Measurements from ENCODE around the gene TEX52. TPM values are rescaled to one million over a fixed set of nuclear protein-coding genes. Genes with fewer than 3 reads are reported as not detected.
A peak's percentile ranks its signal among the peaks of the same experiment; 100 is the strongest.

The TEX52 gene
- polyA plus RNA-seq, 3 donors: not detected

DNA sequence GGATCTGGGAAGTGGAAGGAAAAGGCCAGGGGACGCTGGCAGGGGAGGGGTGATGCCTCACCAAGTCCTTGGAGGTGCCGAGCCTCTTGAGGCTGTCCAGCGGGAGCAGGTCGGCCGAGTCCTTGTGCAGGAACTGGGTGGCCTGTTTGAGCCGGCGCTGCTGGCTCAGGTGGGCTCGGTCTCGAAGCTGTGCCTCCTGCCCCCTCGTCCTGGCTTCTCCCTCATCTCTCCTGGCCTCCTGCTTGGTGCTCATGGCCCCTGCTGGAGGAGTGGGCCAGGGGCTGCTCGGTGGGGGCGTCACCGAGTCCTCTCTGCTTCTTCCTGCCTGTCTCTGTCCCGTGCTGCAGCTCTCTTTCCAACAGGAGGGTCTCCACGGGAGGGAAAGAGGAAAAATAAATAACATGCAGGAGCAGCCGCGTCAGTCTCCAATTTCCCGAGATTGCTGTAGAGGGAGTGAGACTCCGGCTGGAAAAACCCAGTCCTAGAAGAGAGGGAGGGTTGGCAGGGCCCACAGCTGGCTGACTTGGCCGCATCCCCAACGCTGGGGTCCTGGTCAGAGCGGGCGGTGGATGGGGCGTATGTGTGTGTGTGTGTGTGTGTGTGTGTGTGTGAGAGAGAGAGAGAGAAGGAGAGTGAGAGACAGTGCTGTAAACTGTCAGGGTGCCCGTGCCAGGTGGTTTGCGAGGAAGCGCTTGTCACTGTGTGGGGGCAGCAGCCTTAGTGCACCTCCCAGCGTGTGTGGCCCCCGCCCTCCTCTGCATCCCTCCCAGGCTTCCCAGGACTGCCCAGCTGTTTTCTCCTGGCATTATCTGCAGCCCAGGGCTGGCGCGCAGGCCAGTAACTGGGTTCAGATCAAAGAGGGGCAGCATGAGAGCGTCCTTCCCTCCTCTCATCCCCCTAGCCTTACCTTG lies 22.0 kb downstream of the TEX52 start, which contains the start of gene NRIP2:
TSS of gene NRIP2 (minus strand) at position 455 of the 911 bp plus-strand sequence. CDS start at position 403, 52 bp downstream.
- Histone ChIP-seq H2AFZ (ENCODE audit: insufficient read depth, low read depth, low read length, poor library complexity, severe bottlenecking) (no peak within 1 kb of the TSS), H4K20me1 (ENCODE audit: insufficient read depth, low read length) (no peaks in the 10 kb centered on the region), H3K79me2 (ENCODE audit: insufficient read depth, low read length) (no peaks in the 10 kb centered on the region), H3K36me3 (replicated peaks in 1 of 2; ENCODE audit: control insufficient read depth in 1 of 2, insufficient read depth in 2 of 2, low read length in 2 of 2) (peaks cover 2 to 39% of the 10 kb centered on the region in 2 donors), H3K4me3 (replicated peaks in 1 of 3; ENCODE audit: low read depth in 2 of 3, low read length in 3 of 3) (no peak within 1 kb of the TSS), H3K9me3 (replicated peaks in 1 of 2; ENCODE audit: control insufficient read depth in 1 of 2, insufficient read depth in 1 of 2, low read length in 2 of 2) (no peaks in the 10 kb centered on the region), H3K27me3 (ENCODE audit: control insufficient read depth in 2 of 2, insufficient read depth in 2 of 2, low read length in 2 of 2) (peaks cover 0 to 4% of the 10 kb centered on the region in 2 donors), H3K4me1 (ENCODE audit: control insufficient read depth in 1 of 2, insufficient read depth in 2 of 2, low read length in 2 of 2) (no peaks in the 10 kb centered on the region), H3K4me2 (replicated peaks; ENCODE audit: extremely low read depth, low read length, poor library complexity, severe bottlenecking) (no peak within 1 kb of the TSS), H3K9ac (ENCODE audit: insufficient read depth, low read length, poor library complexity, severe bottlenecking) (no peak within 1 kb of the TSS), H3K27ac (ENCODE audit: low read depth in 1 of 2, low read length in 2 of 2) (no peak within 1 kb of the TSS)
- intact Hi-C loops (cut with micrococcal nuclease): no loop called here
- H3K4me1 Mint-ChIP-seq: peaks cover 17% of the 10 kb centered on the region
- peak within 1 kb of the TSS in 2 of 7 donors; percentile 5 for H3K27ac Mint-ChIP-seq
- peaks cover 0 to 2% (median 0%) of the 10 kb centered on the region in 7 donors for H3K9me3 Mint-ChIP-seq
- no peak for DNase-seq
- H3K27me3 Mint-ChIP-seq (ENCODE audit: low read depth in 3 of 3): peaks cover 1 to 9% (median 4%) of the 10 kb centered on the region in 3 donors
- WGBS (ENCODE audit: insufficient coverage): 53% methylated on average over 25 of the region's 32 CpGs
- peak within 1 kb of the TSS in 1 of 2 donors; percentile 63 for H3K4me3 Mint-ChIP-seq
- TF ChIP-seq, protein P1, sequence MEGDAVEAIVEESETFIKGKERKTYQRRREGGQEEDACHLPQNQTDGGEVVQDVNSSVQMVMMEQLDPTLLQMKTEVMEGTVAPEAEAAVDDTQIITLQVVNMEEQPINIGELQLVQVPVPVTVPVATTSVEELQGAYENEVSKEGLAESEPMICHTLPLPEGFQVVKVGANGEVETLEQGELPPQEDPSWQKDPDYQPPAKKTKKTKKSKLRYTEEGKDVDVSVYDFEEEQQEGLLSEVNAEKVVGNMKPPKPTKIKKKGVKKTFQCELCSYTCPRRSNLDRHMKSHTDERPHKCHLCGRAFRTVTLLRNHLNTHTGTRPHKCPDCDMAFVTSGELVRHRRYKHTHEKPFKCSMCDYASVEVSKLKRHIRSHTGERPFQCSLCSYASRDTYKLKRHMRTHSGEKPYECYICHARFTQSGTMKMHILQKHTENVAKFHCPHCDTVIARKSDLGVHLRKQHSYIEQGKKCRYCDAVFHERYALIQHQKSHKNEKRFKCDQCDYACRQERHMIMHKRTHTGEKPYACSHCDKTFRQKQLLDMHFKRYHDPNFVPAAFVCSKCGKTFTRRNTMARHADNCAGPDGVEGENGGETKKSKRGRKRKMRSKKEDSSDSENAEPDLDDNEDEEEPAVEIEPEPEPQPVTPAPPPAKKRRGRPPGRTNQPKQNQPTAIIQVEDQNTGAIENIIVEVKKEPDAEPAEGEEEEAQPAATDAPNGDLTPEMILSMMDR (IDR thresholded peaks at IDR 0.05): no peak
- H3K36me3 Mint-ChIP-seq: peaks cover 36 to 47% of the 10 kb centered on the region in 2 donors

- intact Hi-C loops (cut with micrococcal nuclease): no loop called here
- Histone ChIP-seq H3K9me3 (replicated peaks in 1 of 2; ENCODE audit: control insufficient read depth in 1 of 2, insufficient read depth in 1 of 2, low read length in 2 of 2) (no peaks in the 10 kb centered on the region), H3K27ac (ENCODE audit: low read depth in 1 of 2, low read length in 2 of 2) (no peak overlapping the region), H3K4me2 (replicated peaks; ENCODE audit: extremely low read depth, low read length, poor library complexity, severe bottlenecking) (no peak overlapping the region), H3K9ac (ENCODE audit: insufficient read depth, low read length, poor library complexity, severe bottlenecking) (no peak overlapping the region), H3K36me3 (replicated peaks in 1 of 2; ENCODE audit: control insufficient read depth in 1 of 2, insufficient read depth in 2 of 2, low read length in 2 of 2) (peaks cover 6 to 50% of the 10 kb centered on the region in 2 donors), H3K27me3 (ENCODE audit: control insufficient read depth in 2 of 2, insufficient read depth in 2 of 2, low read length in 2 of 2) (peaks cover 0 to 4% of the 10 kb centered on the region in 2 donors), H4K20me1 (ENCODE audit: insufficient read depth, low read length) (no peaks in the 10 kb centered on the region), H3K4me3 (replicated peaks in 1 of 3; ENCODE audit: low read depth in 2 of 3, low read length in 3 of 3) (no peak overlapping the region), H2AFZ (ENCODE audit: insufficient read depth, low read depth, low read length, poor library complexity, severe bottlenecking) (no peak overlapping the region), H3K79me2 (ENCODE audit: insufficient read depth, low read length) (no peaks in the 10 kb centered on the region), H3K4me1 (ENCODE audit: control insufficient read depth in 1 of 2, insufficient read depth in 2 of 2, low read length in 2 of 2) (no peaks in the 10 kb centered on the region)
- Mint-ChIP-seq H3K27me3 (ENCODE audit: low read depth in 3 of 3) (peaks cover 1 to 9% (median 4%) of the 10 kb centered on the region in 3 donors), H3K4me1 (peaks cover 11% of the 10 kb centered on the region), H3K27ac (peak overlapping the region in 1 of 7 donors; percentile 5), H3K36me3 (peaks cover 35 to 45% of the 10 kb centered on the region in 2 donors), H3K4me3 (no peak overlapping the region), H3K9me3 (peaks cover 0 to 1% (median 0%) of the 10 kb centered on the region in 7 donors)
- no peak for DNase-seq
- TF ChIP-seq, protein P1 (IDR thresholded peaks at IDR 0.05): no peak
- 98% methylated on average over 5 of the region's 9 CpGs for WGBS (ENCODE audit: insufficient coverage)
Observed at GRCh38 chr12:2833810-2834209, 23.0 kb downstream of the TEX52 start.
